NCI-H2029 treated with DMSO at 0.1 percent for 48 hours (cell line): ENCODE measurements around the gene SRSF4.
"Not testable (repeated sequence)": the region's sequence is repeated elsewhere in the genome, so short reads cannot be mapped to it uniquely, and the experiment has no call there.

Experiments
- DNase-seq: peaks from one replicate; lab custom pipeline; 2025; lab: John Stamatoyannopoulos, UW

Gene SRSF4

GRCh38 chr1:29162476-29163138 lies 19.1 kb downstream of the SRSF4 start:
- no peak for DNase-seq

GRCh38 chr1:29162025-29162424 lies 19.7 kb downstream of the SRSF4 start:
- no peak for DNase-seq

GRCh38 chr1:29159773-29160172 lies 21.9 kb downstream of the SRSF4 start:
- no peak for DNase-seq

GRCh38 chr1:29157269-29157601 lies 24.5 kb downstream of the SRSF4 start:
- DNase-seq: no peak

GRCh38 chr1:29156543-29157268 lies 25.0 kb downstream of the SRSF4 start:
- DNase-seq: no peak

GRCh38 chr1:29152046-29152805 lies 29.5 kb downstream of the SRSF4 start:
- DNase-seq: no peak

GRCh38 chr1:29150346-29150745 lies 31.4 kb downstream of the SRSF4 start:
- not testable (repeated sequence) for DNase-seq

- DNase-seq: no peak
These were observed 32.8 kb downstream of the SRSF4 start for GRCh38 chr1:29148656-29149491.

GRCh38 chr1:29145739-29146437 lies 35.8 kb downstream of the SRSF4 start:
- DNase-seq: no peak

GRCh38 chr1:29144178-29144577 lies 37.5 kb downstream of the SRSF4 start:
- DNase-seq: no peak

GRCh38 chr1:29142714-29143113 lies 39.0 kb downstream of the SRSF4 start:
- no peak for DNase-seq

- DNase-seq: no peak
These were observed 45.2 kb downstream of the SRSF4 start for GRCh38 chr1:29136391-29136915.

GRCh38 chr1:29134695-29135028 lies 47.0 kb downstream of the SRSF4 start:
- no peak for DNase-seq

- no peak for DNase-seq
These were observed 47.6 kb downstream of the SRSF4 start for GRCh38 chr1:29133861-29134694.

GRCh38 chr1:29131056-29131455 lies 50.6 kb downstream of the SRSF4 start:
- DNase-seq: not testable (repeated sequence)

- no peak for DNase-seq
These were observed 51.8 kb downstream of the SRSF4 start for GRCh38 chr1:29129916-29130315.

GRCh38 chr1:29128739-29129138 lies 53.0 kb downstream of the SRSF4 start:
- no peak for DNase-seq

GRCh38 chr1:29126198-29126597 lies 55.5 kb downstream of the SRSF4 start:
- DNase-seq: no peak

- DNase-seq: no peak
These were observed 55.9 kb downstream of the SRSF4 start for GRCh38 chr1:29125788-29126187.

GRCh38 chr1:29125237-29125641 lies 56.5 kb downstream of the SRSF4 start:
- DNase-seq: no peak
